Keratinocyte (primary cell): ENCODE measurements around the gene GPSM1. TPM values are rescaled to one million over a fixed set of nuclear protein-coding genes. Genes with fewer than 3 reads are reported as not detected.
"Not testable (repeated sequence)": the region's sequence is repeated elsewhere in the genome, so short reads cannot be mapped to it uniquely, and the experiment has no call there.

ENCODE experiments used
- DNase-seq: peaks from one replicate; pipeline ENCODE4 v3.0.0-alpha.2; 2011; ENCODE audit warnings: low read depth, missing footprints, low spot score
- FAIRE-seq: peaks from 2 replicates; lab custom pipeline; 2011; peaks lifted over from hg19 to GRCh38; lab: Jason Lieb, UNC
- H2AFZ ChIP-seq: 2 replicates; pipeline ENCODE4 v1.6.0; 2012; ENCODE audit warnings: low read length, control low read depth, inconsistent platforms; ENCODE audit not compliant: control insufficient read depth
- H3K27ac ChIP-seq: 2 replicates; pipeline ENCODE4 v1.5.1; 2011; ENCODE audit warnings: low read length; ENCODE audit not compliant: control insufficient read depth, insufficient read depth
- H3K27me3 ChIP-seq: 3 replicates; pipeline ENCODE4 v1.6.0; 2011; ENCODE audit warnings: low read length; ENCODE audit not compliant: control insufficient read depth, insufficient read depth; ENCODE audit errors: extremely low read depth
- H3K36me3 ChIP-seq, 2 experiments: 2 replicates in 1 of 2; 3 replicates in 1 of 2; pipeline ENCODE4 v1.5.1; 2011; ENCODE audit warnings: low read length in 2 of 2, mild to moderate bottlenecking in 1 of 2; ENCODE audit not compliant: control insufficient read depth in 2 of 2, insufficient read depth in 2 of 2; ENCODE audit errors: extremely low read depth in 1 of 2
- H3K4me1 ChIP-seq: 3 replicates; pipeline ENCODE4 v1.5.1; 2011; ENCODE audit warnings: low read length; ENCODE audit not compliant: control insufficient read depth, insufficient read depth; ENCODE audit errors: extremely low read depth
- H3K4me2 ChIP-seq: 3 replicates; pipeline ENCODE4 v1.6.0; 2011; ENCODE audit warnings: low read depth, low read length; ENCODE audit not compliant: control insufficient read depth, insufficient read depth; ENCODE audit errors: extremely low read depth
- H3K4me3 ChIP-seq, 3 experiments: fragments of 200-600 bp in 1 of 3; sonication (generic) in 1 of 3; 2 replicates in 2 of 3; 3 replicates in 1 of 3; pipeline ENCODE4 v1.5.1; 2011 to 2016; ENCODE audit warnings: low read length in 3 of 3, mild to moderate bottlenecking in 3 of 3, control low read depth in 2 of 3, inconsistent platforms in 1 of 3, low read depth in 1 of 3, mixed read lengths in 1 of 3, mixed run types in 1 of 3, moderate library complexity in 1 of 3; ENCODE audit not compliant: control insufficient read depth in 2 of 3, insufficient read depth in 2 of 3; ENCODE audit errors: extremely low read depth in 1 of 3
- H3K79me2 ChIP-seq: 2 replicates; pipeline ENCODE4 v1.6.0; 2012; ENCODE audit warnings: low read length; ENCODE audit not compliant: control insufficient read depth, insufficient read depth
- H3K9ac ChIP-seq: 3 replicates; pipeline ENCODE4 v1.6.0; 2011; ENCODE audit warnings: low read length; ENCODE audit not compliant: control insufficient read depth, insufficient read depth; ENCODE audit errors: extremely low read depth
- H3K9me1 ChIP-seq: 3 replicates; pipeline ENCODE4 v1.6.0; 2011; ENCODE audit warnings: low read length; ENCODE audit not compliant: control insufficient read depth, insufficient read depth; ENCODE audit errors: extremely low read depth
- H3K9me3 ChIP-seq: 2 replicates; pipeline ENCODE4 v1.5.1; 2012; ENCODE audit warnings: low read depth, low read length; ENCODE audit not compliant: control insufficient read depth
- H4K20me1 ChIP-seq: 3 replicates; pipeline ENCODE4 v1.6.0; 2011; ENCODE audit warnings: low read length; ENCODE audit not compliant: control insufficient read depth, insufficient read depth; ENCODE audit errors: extremely low read depth
- CTCF ChIP-seq, 3 experiments: IDR thresholded peaks in 1 of 3; conservative IDR thresholded peaks in 1 of 3; optimal IDR thresholded peaks in 1 of 3; 2 replicates in 2 of 3; 3 replicates in 1 of 3; pipeline versions ENCODE3 to v1.5.1; 2011; ENCODE audit warnings: low read length in 3 of 3, mild to moderate bottlenecking in 3 of 3, moderate library complexity in 2 of 3, control low read depth in 1 of 3, inconsistent platforms in 1 of 3; ENCODE audit not compliant: insufficient read depth in 2 of 3; ENCODE audit errors: extremely low read depth in 1 of 3
- EZH2 ChIP-seq: IDR thresholded peaks from one replicate; pipeline ENCODE4 v1.6.1; 2012; ENCODE audit warnings: inconsistent platforms, mild to moderate bottlenecking, low read length, moderate library complexity
- dilution Hi-C: fragments of 300-500 bp; cut with MboI; formaldehyde crosslinking; loops from one replicate; pipeline ENCODE4 v1.7.0; 2020; ENCODE audit warnings: low sequenced_read_pairs; ENCODE audit not compliant: extremely low pct_ligation_motif_present
- polyA plus RNA-seq, 5 experiments: library from polyadenylated mRNA; depleted of rRNA in 3 of 5; stranded (reverse) in 3 of 5; stranded (forward) in 1 of 5; unstranded in 1 of 5; fragments of >200 nt; gene quantifications; 1 replicate in 1 of 5; 2 replicates in 3 of 5; 3 replicates in 1 of 5; pipeline versions ENCODE4 v1.2.1 to v1.2.3, GENCODE V29; 2011 to 2012; ENCODE audit warnings: missing spikeins in 2 of 5, low read depth in 1 of 5, low replicate concordance in 1 of 5

Gene GPSM1
- polyA plus RNA-seq, 1 donor (not counting 4 experiments of a cell fraction or from before 2014, with no cell fraction given): 2.5 TPM

- Histone ChIP-seq H4K20me1 (no peaks in the 10 kb centered on the region), H3K4me2 (no peak overlapping the region), H3K27me3 (no peaks in the 10 kb centered on the region), H3K9me1 (no peaks in the 10 kb centered on the region), H3K9me3 (no peaks in the 10 kb centered on the region), H3K79me2 (peaks cover 15% of the 10 kb centered on the region), H3K4me1 (peaks cover 15% of the 10 kb centered on the region), H3K4me3 (no peak overlapping the region), H3K36me3 (peaks cover 18 to 23% of the 10 kb centered on the region in 2 experiments), H3K27ac (no peak overlapping the region), H3K9ac (no peak overlapping the region), H2AFZ (no peak overlapping the region)
- TF ChIP-seq EZH2: no peak
- TF ChIP-seq CTCF (optimal IDR thresholded peaks at IDR 0.05 in 1 of 3, IDR thresholded peaks at IDR 0.05 in 1 of 3, conservative IDR thresholded peaks at IDR 0.05 in 1 of 3; ENCODE audit: extremely low read depth in 1 of 3, insufficient read depth in 2 of 3, low read length in 3 of 3): no peak
- no peak for DNase-seq
- dilution Hi-C loops: no loop called here
- no peak for FAIRE-seq
These were observed 77.4 kb downstream of the GPSM1 start for GRCh38 chr9:136404801-136405136.

- Histone ChIP-seq H3K79me2 (peaks cover 18% of the 10 kb centered on the region), H2AFZ (no peak overlapping the region), H3K27ac (no peak overlapping the region), H3K4me1 (peaks cover 15% of the 10 kb centered on the region), H3K36me3 (peaks cover 18 to 23% of the 10 kb centered on the region in 2 experiments), H3K9me3 (no peaks in the 10 kb centered on the region), H4K20me1 (no peaks in the 10 kb centered on the region), H3K27me3 (no peaks in the 10 kb centered on the region), H3K9me1 (no peaks in the 10 kb centered on the region), H3K4me2 (no peak overlapping the region), H3K9ac (no peak overlapping the region), H3K4me3 (no peak overlapping the region)
- FAIRE-seq (no peak), DNase-seq (no peak)
- no peak for TF ChIP-seq EZH2
- dilution Hi-C loops: no loop called here
These were observed 78.1 kb downstream of the GPSM1 start for GRCh38 chr9:136405481-136405880.

GRCh38 chr9:136405904-136406303, 78.6 kb downstream of the GPSM1 start:
- H3K27me3 ChIP-seq, H3K9me3 ChIP-seq, DNase-seq, H2AFZ ChIP-seq, H3K4me2 ChIP-seq, H3K9ac ChIP-seq, H3K27ac ChIP-seq, H3K4me3 ChIP-seq, H3K9me1 ChIP-seq, H4K20me1 ChIP-seq, dilution Hi-C loops, FAIRE-seq: not testable (repeated sequence)
- H3K79me2 ChIP-seq: peaks cover 22% of the 10 kb centered on the region
- H3K36me3 ChIP-seq: peaks cover 18 to 21% of the 10 kb centered on the region in 2 experiments
- peaks cover 15% of the 10 kb centered on the region for H3K4me1 ChIP-seq

- H3K4me2 ChIP-seq, FAIRE-seq, H2AFZ ChIP-seq, H4K20me1 ChIP-seq, H3K9me1 ChIP-seq, H3K9ac ChIP-seq, H3K27me3 ChIP-seq, H3K9me3 ChIP-seq, H3K27ac ChIP-seq, dilution Hi-C loops, H3K4me3 ChIP-seq, DNase-seq: not testable (repeated sequence)
- Histone ChIP-seq H3K4me1 (peaks cover 24% of the 10 kb centered on the region), H3K79me2 (peaks cover 34% of the 10 kb centered on the region), H3K36me3 (peaks cover 20 to 22% of the 10 kb centered on the region in 2 experiments)
These were observed 79.7 kb downstream of the GPSM1 start for GRCh38 chr9:136407061-136407460.
